Omental fat pad (tissue), 4 donors: ENCODE data around the gene AOC3. TPM values are rescaled to one million over a fixed set of nuclear protein-coding genes. Genes with fewer than 3 reads are reported as not detected.

Experiments
- ATAC-seq: fragments of 150-250 bp; one replicate; pipeline ENCODE4 v1.9.1; 2016; ENCODE audit warnings: mild to moderate bottlenecking, moderate library complexity; ENCODE audit not compliant: low FRiP score
- DNase-seq: peaks from one replicate; pipeline ENCODE4 v3.0.0-alpha.2; 2019; ENCODE audit warnings: low spot score
- total RNA-seq, 4 donors: library from RNA; depleted of rRNA; stranded (reverse); fragments of >200 nt; gene quantifications; one replicate each; pipeline ENCODE4 v1.1.0, GENCODE V29; 2016
- TF ChIP-seq, protein P1 (sequence below), 3 donors: fragments of 450-650 bp; IDR thresholded peaks; one replicate each; pipeline ENCODE4 v1.5.1; 2016 to 2017; ENCODE audit warnings: antibody characterized with exemption in 3 of 3, mild to moderate bottlenecking in 3 of 3, moderate library complexity in 2 of 3

AOC3 gene
- 100 to 1,000 TPM; 106 to 221 (median 175) TPM for total RNA-seq

- ATAC-seq (peak; percentile 39), DNase-seq (no peak)
- TF ChIP-seq, protein P1, sequence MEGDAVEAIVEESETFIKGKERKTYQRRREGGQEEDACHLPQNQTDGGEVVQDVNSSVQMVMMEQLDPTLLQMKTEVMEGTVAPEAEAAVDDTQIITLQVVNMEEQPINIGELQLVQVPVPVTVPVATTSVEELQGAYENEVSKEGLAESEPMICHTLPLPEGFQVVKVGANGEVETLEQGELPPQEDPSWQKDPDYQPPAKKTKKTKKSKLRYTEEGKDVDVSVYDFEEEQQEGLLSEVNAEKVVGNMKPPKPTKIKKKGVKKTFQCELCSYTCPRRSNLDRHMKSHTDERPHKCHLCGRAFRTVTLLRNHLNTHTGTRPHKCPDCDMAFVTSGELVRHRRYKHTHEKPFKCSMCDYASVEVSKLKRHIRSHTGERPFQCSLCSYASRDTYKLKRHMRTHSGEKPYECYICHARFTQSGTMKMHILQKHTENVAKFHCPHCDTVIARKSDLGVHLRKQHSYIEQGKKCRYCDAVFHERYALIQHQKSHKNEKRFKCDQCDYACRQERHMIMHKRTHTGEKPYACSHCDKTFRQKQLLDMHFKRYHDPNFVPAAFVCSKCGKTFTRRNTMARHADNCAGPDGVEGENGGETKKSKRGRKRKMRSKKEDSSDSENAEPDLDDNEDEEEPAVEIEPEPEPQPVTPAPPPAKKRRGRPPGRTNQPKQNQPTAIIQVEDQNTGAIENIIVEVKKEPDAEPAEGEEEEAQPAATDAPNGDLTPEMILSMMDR (IDR thresholded peaks at IDR 0.05) = no peak
Observed at GRCh38 chr17:42850954-42851353, at the start of gene AOC3. TSS of gene AOC3 (plus strand) at chr17:42851199. CDS start at chr17:42851344, 145 bp downstream.

DNA sequence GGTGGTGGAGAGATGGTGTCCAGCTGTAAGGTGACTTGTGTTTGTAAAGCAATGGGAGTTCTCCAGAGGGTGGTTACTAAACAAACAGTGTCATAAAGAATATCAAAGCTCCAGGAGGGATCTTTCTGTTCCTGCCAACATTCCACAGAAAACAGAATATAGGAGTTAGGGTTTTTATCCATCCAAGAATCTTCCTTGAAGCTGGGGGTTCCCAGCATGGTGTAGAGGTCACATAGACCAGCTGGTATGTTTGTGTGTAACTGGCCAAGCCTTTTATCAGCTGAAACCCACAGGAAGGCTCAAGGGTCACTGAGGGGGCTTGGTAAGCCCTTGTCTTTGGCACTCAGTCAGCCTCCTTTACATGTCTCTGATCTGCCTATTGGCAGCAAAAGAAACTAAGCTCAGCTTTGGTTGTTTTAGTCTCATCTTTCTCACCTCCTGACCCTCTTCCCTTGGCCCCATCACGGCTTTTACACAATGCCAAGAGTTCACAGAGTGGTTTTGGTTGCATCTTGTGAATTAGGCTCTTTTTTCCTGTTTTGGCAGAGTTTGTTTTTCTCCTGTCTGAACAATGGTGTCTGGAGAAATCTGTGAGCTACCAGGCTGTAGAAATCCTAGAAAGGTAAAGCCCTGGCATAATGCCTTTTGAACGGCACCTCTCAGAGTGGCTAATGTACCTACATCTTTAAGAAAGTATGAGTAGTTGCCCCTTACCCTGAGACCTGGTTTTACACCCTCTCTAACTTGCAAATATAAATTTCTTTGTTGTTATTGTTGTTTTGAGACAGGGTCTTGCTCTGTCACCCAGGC, 47.7 kb upstream of the AOC3 start:
- TF ChIP-seq, protein P1 (IDR thresholded peaks at IDR 0.05) = no peak
- no peak for DNase-seq
- ATAC-seq = no peak

GRCh38 chr17:42804918-42805367, 46.1 kb upstream of the AOC3 start:
- no peak for DNase-seq
- ATAC-seq = no peak
- TF ChIP-seq, protein P1 (IDR thresholded peaks at IDR 0.05) = no peak

GRCh38 chr17:42806249-42806648, 44.8 kb upstream of the AOC3 start:
- TF ChIP-seq, protein P1 (IDR thresholded peaks at IDR 0.05) = no peak
- DNase-seq (no peak), ATAC-seq (no peak)

- TF ChIP-seq, protein P1 (IDR thresholded peaks at IDR 0.05) = no peak
- ATAC-seq = peak; percentile 97
- DNase-seq = no peak
Observed at GRCh38 chr17:42809250-42809649, 41.7 kb upstream of the AOC3 start.

- peak; percentile 70 for ATAC-seq
Observed at GRCh38 chr17:42814633-42815399, 36.2 kb upstream of the AOC3 start.

More at GRCh38 chr17:42814633-42815399, 36.2 kb upstream of the AOC3 start:
- DNase-seq = no peak
- TF ChIP-seq, protein P1 (IDR thresholded peaks at IDR 0.05) = no peak
